Vagina (tissue), 2 donors: ENCODE results near the gene FUS.

ENCODE experiments used
- CTCF ChIP-seq, 3 experiments: fragments of 450-650 bp in 2 of 3; fragments of 200-600 bp in 1 of 3; sonication (generic) in 1 of 3; IDR thresholded peaks; one replicate each; pipeline ENCODE4 v1.5.1; 2017 to 2019; ENCODE audit warnings: antibody characterized with exemption in 3 of 3, mild to moderate bottlenecking in 2 of 3, moderate library complexity in 2 of 3
- POLR2A ChIP-seq, 2 donors: fragments of 450-650 bp; IDR thresholded peaks; one replicate each; pipeline ENCODE4 v1.6.1; 2017; ENCODE audit warnings: antibody characterized with exemption in 2 of 2, mild to moderate bottlenecking in 2 of 2, moderate library complexity in 2 of 2
- POLR2AphosphoS5 ChIP-seq, 2 donors: sonication (generic); formaldehyde crosslinking; IDR thresholded peaks; one replicate each; pipeline ENCODE4 v1.9.0; 2017; ENCODE audit warnings: antibody characterized with exemption in 2 of 2, mild to moderate bottlenecking in 2 of 2, low read depth in 1 of 2; ENCODE audit not compliant: insufficient read depth in 1 of 2

DNA sequence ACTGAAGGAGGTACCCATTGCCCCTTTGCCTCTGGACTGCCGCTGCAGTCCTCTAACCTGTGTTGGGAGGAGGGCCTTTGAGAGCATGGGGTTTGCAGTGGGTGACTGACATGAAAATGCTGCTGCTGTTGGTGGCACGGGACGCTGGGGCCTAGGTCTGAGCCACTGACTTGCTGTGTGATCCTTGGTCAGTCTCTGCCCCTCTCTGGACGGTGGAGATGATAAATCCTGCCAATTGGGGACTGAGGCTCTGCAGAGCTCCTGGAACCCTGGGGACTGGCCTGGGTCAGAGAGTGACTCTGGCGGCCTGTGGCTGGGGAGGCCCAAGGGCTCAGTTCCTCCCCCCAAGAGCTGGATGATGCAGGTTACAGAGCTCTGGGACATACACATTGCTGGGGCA, 43.1 kb downstream of the FUS start:
- no peak for TF ChIP-seq CTCF (IDR thresholded peaks at IDR 0.05)
- TF ChIP-seq POLR2AphosphoS5 (IDR thresholded peaks at IDR 0.05; ENCODE audit: insufficient read depth in 1 of 2, low read depth in 1 of 2): no peak
- TF ChIP-seq POLR2A (IDR thresholded peaks at IDR 0.05): no peak
